Naive B cell (primary cell): ENCODE data around the gene TENT5D. TPM values are rescaled to one million over a fixed set of nuclear protein-coding genes. Genes with fewer than 3 reads are reported as not detected.
A peak's percentile ranks its signal among the peaks of the same experiment; 100 is the strongest.
"Not testable (repeated sequence)": the region's sequence is repeated elsewhere in the genome, so short reads cannot be mapped to it uniquely, and the experiment has no call there.

Source experiments
- ATAC-seq, 2 donors: fragments of 150-1000 bp; cut with Tn5 transposase; 2 replicates each; pipeline ENCODE4 v1.10.0; 2021; ENCODE audit warnings: low read depth in 2 of 2, mild to moderate bottlenecking in 2 of 2, moderate library complexity in 2 of 2
- DNase-seq: peaks from one replicate; pipeline ENCODE4 v3.0.0; 2022
- H3K27ac Mint-ChIP-seq, 6 donors: one replicate each; pipeline ENCODE4 v1.8.0; 2020 to 2022; ENCODE audit warnings: mild to moderate bottlenecking in 6 of 6, mixed read lengths in 6 of 6, moderate library complexity in 5 of 6, inconsistent platforms in 2 of 6
- H3K27me3 Mint-ChIP-seq, 3 donors: one replicate each; pipeline ENCODE4 v1.8.0; 2021 to 2022; ENCODE audit warnings: mixed read lengths in 3 of 3, mild to moderate bottlenecking in 1 of 3
- H3K36me3 Mint-ChIP-seq, 2 donors: one replicate each; pipeline ENCODE4 v1.8.0; 2020 to 2022; ENCODE audit warnings: mixed read lengths in 2 of 2, inconsistent platforms in 1 of 2, mild to moderate bottlenecking in 1 of 2
- H3K4me1 Mint-ChIP-seq, 3 donors: one replicate each; pipeline ENCODE4 v1.8.0; 2020 to 2022; ENCODE audit warnings: mixed read lengths in 3 of 3, inconsistent platforms in 1 of 3, mild to moderate bottlenecking in 1 of 3, moderate library complexity in 1 of 3
- H3K4me3 Mint-ChIP-seq, 8 donors: one replicate each; pipeline ENCODE4 v1.8.0; 2020 to 2022; ENCODE audit warnings: mild to moderate bottlenecking in 8 of 8, mixed read lengths in 8 of 8, moderate library complexity in 8 of 8, inconsistent platforms in 2 of 8
- H3K9me3 Mint-ChIP-seq, 7 donors: one replicate each; pipeline ENCODE4 v1.8.0; 2020 to 2022; ENCODE audit warnings: mixed read lengths in 7 of 7, mild to moderate bottlenecking in 5 of 7, inconsistent platforms in 2 of 7, moderate library complexity in 1 of 7
- polyA plus RNA-seq, 6 donors: library from polyadenylated mRNA; unstranded; fragments of 300-500 nt; fragmentation: Illumina TruSeq; gene quantifications; one replicate each; pipeline ENCODE4 v1.2.3, GENCODE V29; 2021; ENCODE audit warnings: low read depth in 6 of 6

The TENT5D gene
- not detected for polyA plus RNA-seq

DNA sequence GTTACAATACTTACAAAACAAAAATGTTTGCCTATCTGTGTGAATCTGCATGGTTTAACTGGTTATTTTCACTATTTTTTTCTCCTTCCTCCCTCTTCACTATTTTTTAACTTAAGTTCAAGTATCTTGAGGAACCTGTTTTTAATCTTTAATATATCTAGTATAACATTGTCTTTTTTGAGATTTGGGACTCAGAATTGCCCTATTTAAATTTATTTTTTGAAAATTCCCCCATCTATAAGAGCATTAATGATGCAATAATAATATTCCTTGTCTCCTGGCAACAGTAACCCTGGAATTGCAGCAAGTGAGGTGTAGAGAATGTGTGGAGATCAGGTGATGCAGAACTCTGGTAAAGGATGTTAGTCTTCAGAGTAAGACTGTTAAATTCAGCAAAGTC is at the start of gene TENT5D:
TENT5D (plus strand) TSS at position 301 of the 400 bp plus-strand sequence. CDS start 22,093 bp downstream, outside the sequence.
- Mint-ChIP-seq H3K36me3 (no peaks in the 10 kb centered on the region), H3K9me3 (peaks cover under 1 to 15% (median 5%) of the 10 kb centered on the region in 7 donors), H3K4me1 (no peaks in the 10 kb centered on the region), H3K4me3 (peak within 1 kb of the TSS in 1 of 8 donors; percentile 42), H3K27ac (no peak within 1 kb of the TSS), H3K27me3 (no peaks in the 10 kb centered on the region)
- DNase-seq (no peak), ATAC-seq (no peak)

DNA sequence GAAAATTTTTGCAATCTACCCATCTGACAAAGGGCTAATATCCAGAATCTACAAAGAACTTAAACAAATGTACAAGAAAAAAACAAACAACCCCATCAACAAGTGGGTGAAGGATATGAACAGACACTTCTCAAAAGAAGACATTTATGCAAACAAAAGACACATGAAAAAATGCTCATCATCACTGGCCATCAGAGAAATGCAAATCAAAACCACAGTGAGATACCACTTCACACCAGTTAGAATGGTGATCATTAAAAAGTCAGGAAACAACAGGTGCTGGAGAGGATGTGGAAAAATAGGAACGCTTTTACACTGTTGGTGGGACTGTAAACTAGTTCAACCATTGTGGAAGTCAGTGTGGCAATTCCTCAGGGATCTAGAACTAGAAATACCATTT is 34.6 kb upstream of the TENT5D start:
- not testable (repeated sequence) for H3K4me1 Mint-ChIP-seq, H3K27me3 Mint-ChIP-seq, H3K27ac Mint-ChIP-seq, ATAC-seq, DNase-seq, H3K36me3 Mint-ChIP-seq, H3K4me3 Mint-ChIP-seq
- peaks cover 0 to 13% (median 7%) of the 10 kb centered on the region in 7 donors for H3K9me3 Mint-ChIP-seq

DNA sequence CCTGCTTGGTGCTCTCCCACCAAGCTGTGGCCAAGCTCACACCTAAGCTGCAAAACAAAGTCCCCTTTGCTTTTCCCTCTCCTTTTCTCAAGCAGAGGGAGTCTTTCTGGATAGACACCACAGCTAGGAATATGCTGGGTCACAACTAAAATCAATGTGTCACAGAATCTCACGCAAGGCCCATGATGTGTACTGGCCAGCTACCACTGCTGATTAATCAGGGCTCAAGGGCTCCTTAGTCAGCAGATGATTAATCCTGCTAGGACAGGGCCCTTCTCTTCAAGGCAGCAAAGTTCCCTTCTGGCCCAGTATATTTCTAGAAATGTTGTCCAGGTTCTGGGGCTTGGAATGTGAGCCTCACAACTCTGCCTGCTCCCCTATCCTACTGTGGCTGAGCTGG is 32.0 kb upstream of the TENT5D start:
- no peak overlapping the region for H3K27ac Mint-ChIP-seq
- no peaks in the 10 kb centered on the region for H3K27me3 Mint-ChIP-seq
- H3K4me3 Mint-ChIP-seq, result no peak overlapping the region
- peaks cover 0 to 7% (median 5%) of the 10 kb centered on the region in 7 donors for H3K9me3 Mint-ChIP-seq
- DNase-seq, result no peak
- no peaks in the 10 kb centered on the region for H3K4me1 Mint-ChIP-seq
- ATAC-seq, result no peak
- no peaks in the 10 kb centered on the region for H3K36me3 Mint-ChIP-seq

DNA sequence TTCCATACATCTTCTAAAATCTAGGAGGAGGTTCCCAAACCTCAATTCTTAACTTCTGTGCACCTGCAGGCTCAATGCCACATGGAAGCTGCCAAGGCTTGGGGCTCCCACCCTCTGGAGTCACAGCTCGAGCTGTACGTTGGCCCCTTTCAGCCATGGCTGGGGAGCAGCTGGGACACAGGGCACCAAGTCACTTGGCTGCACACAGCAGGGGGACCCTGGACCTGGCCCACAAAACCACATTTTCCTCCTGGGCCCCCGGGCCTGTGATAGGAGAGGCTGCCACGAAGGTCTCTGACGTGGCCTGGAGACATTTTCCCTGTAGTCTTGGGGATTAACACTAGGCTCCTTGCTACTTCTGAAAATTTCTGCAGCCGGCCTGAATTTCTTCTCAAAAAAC is 8.2 kb upstream of the TENT5D start:
- Mint-ChIP-seq H3K4me1 (no peaks in the 10 kb centered on the region), H3K36me3 (no peaks in the 10 kb centered on the region), H3K27me3 (no peaks in the 10 kb centered on the region), H3K27ac (no peak overlapping the region), H3K9me3 (peaks cover 0 to 13% (median 3%) of the 10 kb centered on the region in 7 donors), H3K4me3 (no peak overlapping the region)
- DNase-seq (no peak), ATAC-seq (no peak)

DNA sequence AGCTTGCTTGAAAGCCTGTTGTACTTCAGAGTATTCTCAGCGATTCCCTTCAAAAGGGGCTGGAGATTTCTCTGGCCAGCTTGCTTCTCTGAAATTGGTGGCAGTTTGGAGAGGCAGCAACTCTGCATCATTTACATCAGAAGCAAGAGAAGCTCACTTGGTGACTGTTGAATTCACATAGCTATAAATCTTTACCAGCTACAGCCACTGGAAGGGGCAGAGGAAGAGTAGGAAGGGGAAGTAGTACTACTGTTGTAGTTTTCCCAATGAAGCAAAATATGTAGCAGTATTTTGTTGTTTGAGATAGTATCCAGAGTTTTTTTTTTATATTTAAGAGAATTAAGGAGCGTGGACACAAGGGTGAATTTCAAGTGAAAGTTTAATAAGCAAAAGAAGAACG is 2.8 kb downstream of the TENT5D start:
- no peak overlapping the region for H3K27ac Mint-ChIP-seq
- H3K27me3 Mint-ChIP-seq, result no peaks in the 10 kb centered on the region
- DNase-seq, result no peak
- no peaks in the 10 kb centered on the region for H3K36me3 Mint-ChIP-seq
- no peaks in the 10 kb centered on the region for H3K4me1 Mint-ChIP-seq
- no peak for ATAC-seq
- H3K4me3 Mint-ChIP-seq, result no peak overlapping the region
- H3K9me3 Mint-ChIP-seq, result peaks cover 2 to 12% (median 5%) of the 10 kb centered on the region in 7 donors

DNA sequence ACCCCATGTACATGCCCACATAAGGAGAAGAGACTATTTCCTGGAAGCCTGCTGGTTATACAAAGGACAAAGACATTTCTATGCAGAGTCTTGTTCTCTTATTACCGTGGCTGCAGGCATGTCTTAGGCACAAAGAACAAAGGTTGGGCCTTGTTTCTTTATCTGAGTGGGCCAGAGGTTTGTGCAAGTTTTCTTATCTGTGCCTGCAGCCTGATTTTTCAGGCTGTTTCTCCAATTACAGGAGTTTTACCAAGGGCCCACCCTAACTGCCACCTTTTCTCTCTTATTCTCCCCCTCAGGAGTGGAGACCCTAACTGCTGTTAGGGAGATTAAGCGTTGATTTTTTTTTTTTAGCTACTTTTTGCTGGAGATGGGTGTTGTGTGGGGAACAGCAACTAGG is 3.5 kb downstream of the TENT5D start:
- Mint-ChIP-seq H3K9me3 (peaks cover 2 to 12% (median 5%) of the 10 kb centered on the region in 7 donors), H3K4me1 (no peaks in the 10 kb centered on the region), H3K36me3 (no peaks in the 10 kb centered on the region), H3K27ac (no peak overlapping the region), H3K27me3 (no peaks in the 10 kb centered on the region), H3K4me3 (no peak overlapping the region)
- DNase-seq, result no peak
- no peak for ATAC-seq

DNA sequence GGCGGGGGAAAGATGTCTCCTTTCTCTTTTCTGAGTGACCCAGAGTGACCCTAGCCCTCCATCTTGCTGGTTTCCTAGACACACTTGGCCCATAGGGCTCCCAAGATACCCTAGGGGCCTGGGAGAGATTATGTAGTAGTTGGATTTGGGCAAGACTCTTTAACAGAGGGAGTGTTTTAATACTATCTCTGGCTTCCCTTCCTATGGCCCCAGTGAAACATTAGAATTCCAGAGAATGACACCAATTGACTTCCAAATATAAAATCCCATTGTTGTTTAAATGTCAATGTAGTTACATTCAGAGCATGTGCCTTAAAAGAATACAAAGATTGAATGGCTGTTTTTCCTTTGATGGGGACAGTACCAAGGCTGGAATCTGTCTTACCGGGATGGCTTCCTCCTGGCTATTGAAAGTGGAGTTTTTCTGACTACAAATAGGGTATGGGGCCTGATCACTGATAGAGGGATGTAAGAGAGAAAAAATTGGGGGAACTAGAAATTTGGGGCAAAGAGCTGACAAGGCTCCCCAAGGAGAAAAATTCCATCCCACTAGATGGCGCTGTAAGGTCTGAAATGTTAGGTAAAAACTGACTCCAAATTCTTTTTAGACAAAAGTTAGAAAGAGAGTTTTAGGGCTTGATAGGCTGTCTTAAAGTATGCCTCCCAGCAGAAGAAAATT is 10.7 kb downstream of the TENT5D start:
- peaks cover 2 to 18% (median 11%) of the 10 kb centered on the region in 7 donors for H3K9me3 Mint-ChIP-seq
- no peaks in the 10 kb centered on the region for H3K27me3 Mint-ChIP-seq
- H3K27ac Mint-ChIP-seq, result no peak overlapping the region
- no peaks in the 10 kb centered on the region for H3K36me3 Mint-ChIP-seq
- no peaks in the 10 kb centered on the region for H3K4me1 Mint-ChIP-seq
- H3K4me3 Mint-ChIP-seq, result no peak overlapping the region
- ATAC-seq (no peak), DNase-seq (no peak)

DNA sequence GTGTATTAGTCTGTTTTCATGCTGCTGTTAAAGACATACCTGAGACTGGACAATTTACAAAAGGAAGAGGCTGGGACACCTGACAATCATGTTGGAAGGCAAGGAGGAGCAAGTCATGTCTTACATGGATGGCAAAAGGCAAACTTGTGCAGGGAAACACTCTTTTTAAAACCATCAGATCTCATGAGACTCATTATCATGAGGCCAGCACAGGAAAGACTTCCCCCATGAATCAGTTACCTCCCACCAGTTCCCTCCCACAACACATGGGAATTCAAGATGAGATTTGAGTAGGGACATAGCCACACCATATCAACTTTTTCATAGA is 11.2 kb downstream of the TENT5D start:
- ATAC-seq, result no peak
- H3K9me3 Mint-ChIP-seq, result peaks cover 2 to 18% (median 12%) of the 10 kb centered on the region in 7 donors
- H3K4me3 Mint-ChIP-seq, result no peak overlapping the region

DNA sequence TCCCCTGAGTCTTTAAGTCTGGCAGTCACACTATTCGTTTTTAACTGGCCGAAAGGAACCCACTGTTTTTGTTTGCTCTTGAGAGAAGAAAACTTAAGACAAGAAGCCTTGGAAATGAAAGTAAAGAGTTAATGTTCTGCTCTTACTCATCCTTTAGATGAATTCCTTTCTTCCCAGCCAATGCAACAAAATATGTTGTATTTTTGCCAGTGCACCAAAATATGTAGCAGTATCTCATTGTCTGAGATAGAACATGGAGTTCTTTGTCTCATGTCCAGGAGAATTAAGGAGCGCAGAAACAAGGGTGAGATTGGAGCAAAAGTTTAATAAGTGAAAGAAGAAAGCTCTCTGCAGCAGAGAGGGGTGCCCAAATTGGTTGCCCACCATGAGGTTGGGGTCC is 12.2 kb downstream of the TENT5D start:
- DNase-seq, result no peak
- no peak overlapping the region for H3K27ac Mint-ChIP-seq
- H3K27me3 Mint-ChIP-seq, result no peaks in the 10 kb centered on the region
- H3K9me3 Mint-ChIP-seq, result peaks cover 2 to 12% (median 7%) of the 10 kb centered on the region in 7 donors
- ATAC-seq, result no peak
- H3K4me3 Mint-ChIP-seq, result no peak overlapping the region
- no peaks in the 10 kb centered on the region for H3K4me1 Mint-ChIP-seq
- H3K36me3 Mint-ChIP-seq, result no peaks in the 10 kb centered on the region

More for the DNA sequence above, 11.2 kb downstream of the TENT5D start:
- no peaks in the 10 kb centered on the region for H3K27me3 Mint-ChIP-seq
- H3K4me1 Mint-ChIP-seq, result no peaks in the 10 kb centered on the region
- DNase-seq, result no peak
- no peaks in the 10 kb centered on the region for H3K36me3 Mint-ChIP-seq
- H3K27ac Mint-ChIP-seq, result no peak overlapping the region

DNA sequence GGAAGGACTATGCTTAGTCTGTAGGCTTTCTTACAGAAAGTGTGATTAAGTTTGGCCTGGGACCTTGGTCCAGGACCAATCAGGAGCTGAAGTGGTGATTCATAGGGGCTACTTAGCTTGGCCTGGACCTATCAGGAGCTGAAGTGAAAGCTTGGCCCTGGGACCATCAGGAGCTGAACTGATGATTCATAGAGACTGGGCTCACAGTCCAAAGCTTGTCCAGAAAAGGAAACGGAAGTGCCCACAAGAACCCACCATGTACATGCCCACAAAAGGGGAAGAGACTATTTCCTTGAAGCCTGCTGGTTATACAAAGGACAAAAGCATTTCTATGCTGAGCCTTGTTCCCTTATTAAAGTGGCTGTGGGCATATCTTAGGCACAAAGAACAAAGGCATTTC is 12.6 kb downstream of the TENT5D start:
- H3K36me3 Mint-ChIP-seq, result no peaks in the 10 kb centered on the region
- H3K9me3 Mint-ChIP-seq, result peaks cover 2 to 12% (median 7%) of the 10 kb centered on the region in 7 donors
- H3K4me3 Mint-ChIP-seq, result peak overlapping the region in 1 of 8 donors; percentile 76
- DNase-seq (no peak), ATAC-seq (no peak)
- no peaks in the 10 kb centered on the region for H3K27me3 Mint-ChIP-seq
- no peak overlapping the region for H3K27ac Mint-ChIP-seq
- H3K4me1 Mint-ChIP-seq, result no peaks in the 10 kb centered on the region

DNA sequence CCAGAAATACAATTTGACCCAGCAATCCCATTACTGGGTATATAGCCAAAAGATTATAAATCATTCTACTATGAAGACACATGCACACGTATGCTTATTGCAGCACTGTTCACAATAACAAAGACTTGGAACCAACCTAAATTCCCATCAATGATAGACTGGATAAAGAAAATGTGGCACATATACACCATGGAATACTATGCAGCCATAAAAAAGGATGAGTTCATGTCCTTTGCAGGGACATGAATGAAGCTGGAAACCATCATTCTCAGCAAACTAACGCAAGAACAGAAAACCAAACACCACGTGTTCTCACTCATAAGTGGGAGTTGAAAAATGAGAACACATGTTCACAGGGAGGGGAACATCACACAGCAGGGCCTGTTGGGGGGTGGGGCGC is 47.9 kb downstream of the TENT5D start:
- H3K4me3 Mint-ChIP-seq, H3K27ac Mint-ChIP-seq, ATAC-seq, DNase-seq, H3K27me3 Mint-ChIP-seq, H3K4me1 Mint-ChIP-seq, H3K36me3 Mint-ChIP-seq: not testable (repeated sequence)
- peaks cover 8 to 32% (median 21%) of the 10 kb centered on the region in 7 donors for H3K9me3 Mint-ChIP-seq

DNA sequence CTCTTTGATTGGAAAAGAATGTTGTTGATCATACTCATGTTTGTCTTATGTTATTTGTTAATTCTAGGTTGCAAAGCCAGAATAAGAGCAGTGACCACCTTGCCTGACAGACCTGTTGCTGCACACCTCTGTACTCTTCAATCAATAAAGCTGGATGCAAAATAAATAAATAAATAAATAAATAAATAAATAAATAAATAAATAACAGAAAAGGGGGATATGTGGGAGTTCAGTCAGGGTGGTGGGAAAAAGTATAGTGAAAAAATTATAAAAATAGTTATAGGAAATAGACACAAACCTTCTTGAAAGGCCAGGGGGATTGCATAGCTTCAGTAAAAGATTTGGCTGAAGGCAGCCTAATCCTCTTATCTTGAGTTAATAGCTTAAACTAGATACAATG is 51.3 kb downstream of the TENT5D start:
- no peaks in the 10 kb centered on the region for H3K36me3 Mint-ChIP-seq
- no peak overlapping the region for H3K4me3 Mint-ChIP-seq
- peaks cover 8 to 35% (median 19%) of the 10 kb centered on the region in 7 donors for H3K9me3 Mint-ChIP-seq
- ATAC-seq (no peak), DNase-seq (no peak)
- no peaks in the 10 kb centered on the region for H3K4me1 Mint-ChIP-seq
- no peaks in the 10 kb centered on the region for H3K27me3 Mint-ChIP-seq
- no peak overlapping the region for H3K27ac Mint-ChIP-seq

DNA sequence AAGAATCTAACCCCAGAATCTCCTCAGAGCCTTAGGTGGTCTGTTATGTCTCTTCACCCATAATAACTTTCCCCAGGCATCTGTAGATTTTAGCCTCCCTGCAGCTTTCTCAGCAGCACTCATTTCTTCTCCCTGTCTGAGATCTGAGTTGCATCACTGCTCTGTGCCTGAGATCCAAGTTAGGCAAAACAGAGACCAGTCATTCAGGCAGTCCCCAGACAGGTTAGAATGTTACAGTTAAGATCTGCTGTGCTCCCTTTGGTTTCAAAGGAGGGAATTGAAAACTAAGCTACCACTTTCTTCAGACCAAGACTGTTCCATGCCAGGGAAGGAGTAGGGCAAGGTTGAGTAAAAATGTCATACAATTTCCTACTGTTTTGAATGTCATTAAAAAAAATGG is 65.3 kb downstream of the TENT5D start:
- H3K4me3 Mint-ChIP-seq, result no peak overlapping the region
- DNase-seq, result no peak
- H3K36me3 Mint-ChIP-seq, result no peaks in the 10 kb centered on the region
- H3K27me3 Mint-ChIP-seq, result no peaks in the 10 kb centered on the region
- no peak for ATAC-seq
- H3K27ac Mint-ChIP-seq, result no peak overlapping the region
- H3K4me1 Mint-ChIP-seq, result no peaks in the 10 kb centered on the region
- H3K9me3 Mint-ChIP-seq, result peaks cover 0 to 20% (median 3%) of the 10 kb centered on the region in 7 donors

DNA sequence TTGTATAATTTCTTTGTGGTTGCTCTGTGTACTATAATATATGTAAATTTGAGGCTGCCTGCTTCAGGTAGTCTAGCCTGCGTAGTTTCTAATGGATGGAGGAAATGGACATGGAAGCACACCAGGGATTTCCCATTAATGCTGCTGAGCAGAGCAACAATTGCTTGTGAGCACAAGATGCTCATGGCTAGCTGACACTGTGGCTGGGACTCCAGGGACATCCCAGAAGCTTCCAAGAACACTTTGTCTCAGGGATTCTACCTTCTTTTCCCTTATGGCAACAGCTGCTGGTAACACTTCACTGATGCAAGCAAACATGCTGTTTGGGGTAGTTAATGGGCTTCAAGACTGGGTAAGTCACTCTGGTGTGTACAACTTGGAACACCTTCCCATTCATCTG is 66.1 kb downstream of the TENT5D start:
- DNase-seq, result no peak
- no peak overlapping the region for H3K27ac Mint-ChIP-seq
- no peak for ATAC-seq
- H3K9me3 Mint-ChIP-seq, result peaks cover 0 to 23% (median 6%) of the 10 kb centered on the region in 7 donors
- no peak overlapping the region for H3K4me3 Mint-ChIP-seq
- H3K27me3 Mint-ChIP-seq, result no peaks in the 10 kb centered on the region
- H3K4me1 Mint-ChIP-seq, result no peaks in the 10 kb centered on the region
- no peaks in the 10 kb centered on the region for H3K36me3 Mint-ChIP-seq

DNA sequence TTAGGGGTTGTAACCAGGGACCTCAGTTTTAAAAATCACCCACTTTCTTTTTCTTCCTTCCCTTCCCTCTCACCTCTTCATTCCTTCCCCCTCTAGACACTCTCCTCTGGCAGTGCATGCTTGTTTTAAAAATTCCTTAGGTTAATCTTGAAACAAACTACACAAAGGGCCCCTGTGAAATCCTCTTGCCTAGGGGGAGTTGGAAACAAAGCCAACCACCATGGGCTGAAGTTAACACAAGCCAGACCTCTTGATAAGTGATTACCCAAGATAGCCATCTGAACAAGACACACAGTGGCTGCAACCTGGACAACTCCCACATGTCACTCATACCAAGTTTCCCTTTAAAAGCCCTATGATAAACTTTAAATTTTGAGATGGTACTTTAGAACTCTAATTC is 68.9 kb downstream of the TENT5D start:
- no peaks in the 10 kb centered on the region for H3K4me1 Mint-ChIP-seq
- ATAC-seq, result no peak
- peaks cover 0 to 23% (median 7%) of the 10 kb centered on the region in 7 donors for H3K9me3 Mint-ChIP-seq
- H3K27ac Mint-ChIP-seq, result no peak overlapping the region
- H3K27me3 Mint-ChIP-seq, result no peaks in the 10 kb centered on the region
- no peak for DNase-seq
- no peak overlapping the region for H3K4me3 Mint-ChIP-seq
- H3K36me3 Mint-ChIP-seq, result no peaks in the 10 kb centered on the region
